H1 (cell line): ENCODE data around the gene MAPKAP1. TPM values are rescaled to one million over a fixed set of nuclear protein-coding genes. Genes with fewer than 3 reads are reported as not detected.

ENCODE experiments used
- CTCF ChIA-PET: fragments of 300-600 bp; sonication (Branson Sonifier 250); formaldehyde crosslinking; loops from one replicate; lab custom pipeline; 2021; ENCODE audit not compliant: partially characterized antibody; lab: Charles Lee
- POLR2A ChIA-PET: fragments of 300-600 bp; sonication (Branson Sonifier 250); formaldehyde crosslinking; loops from one replicate; lab custom pipeline; 2021; ENCODE audit warnings: inconsistent platforms; ENCODE audit not compliant: partially characterized antibody; lab: Charles Lee
- DNase-seq, 2 experiments: peaks; one replicate each; pipeline versions ENCODE4 v3.0.0 to v3.0.0-alpha.2; 2010 to 2022; ENCODE audit warnings: low spot score in 2 of 2, low read depth in 1 of 2, mixed read lengths in 1 of 2
- FAIRE-seq: peaks from 2 replicates; lab custom pipeline; 2011; peaks lifted over from hg19 to GRCh38; lab: Jason Lieb, UNC
- H2AFZ ChIP-seq: 2 replicates; pipeline ENCODE4 v1.8.1; 2012; ENCODE audit warnings: low read length, inconsistent platforms
- H2AK5ac ChIP-seq: 2 replicates; pipeline ENCODE4 v1.6.1; 2013; ENCODE audit warnings: low read depth, low read length
- H2BK120ac ChIP-seq: replicated peaks from 2 replicates; pipeline ENCODE3; 2013; ENCODE audit warnings: low read depth, low read length, inconsistent platforms
- H2BK12ac ChIP-seq: 2 replicates; pipeline ENCODE4 v1.6.1; 2013; ENCODE audit warnings: low read depth, low read length
- H2BK15ac ChIP-seq: 2 replicates; pipeline ENCODE4 v1.6.1; 2013; ENCODE audit warnings: low read length
- H2BK20ac ChIP-seq: 2 replicates; pipeline ENCODE4 v1.6.1; 2013; ENCODE audit warnings: low read length
- H2BK5ac ChIP-seq: 2 replicates; pipeline ENCODE4 v1.6.1; 2013; ENCODE audit warnings: low read depth, low read length
- H3K14ac ChIP-seq: 2 replicates; pipeline ENCODE4 v1.6.1; 2013; ENCODE audit warnings: inconsistent platforms; ENCODE audit not compliant: insufficient read length
- H3K18ac ChIP-seq: 2 replicates; pipeline ENCODE4 v1.6.1; 2013; ENCODE audit warnings: low read length; ENCODE audit errors: extremely low read depth
- H3K23ac ChIP-seq: 2 replicates; pipeline ENCODE4 v1.6.1; 2013; ENCODE audit warnings: inconsistent platforms; ENCODE audit not compliant: insufficient read length
- H3K23me2 ChIP-seq: 2 replicates; pipeline ENCODE4 v1.6.1; 2013; ENCODE audit warnings: low read depth, low read length
- H3K27ac ChIP-seq: 2 replicates; pipeline ENCODE4 v1.6.1; 2011; ENCODE audit warnings: low read depth, low read length, inconsistent platforms
- H3K27me3 ChIP-seq, 4 experiments: replicated peaks in 1 of 4; 1 replicate in 1 of 4; 2 replicates in 3 of 4; pipeline versions ENCODE4 v1.6.1 to v1.8.1; 2011 to 2013; ENCODE audit warnings: low read length in 3 of 4, mild to moderate bottlenecking in 3 of 4, inconsistent platforms in 2 of 4, mixed read lengths in 2 of 4, moderate library complexity in 1 of 4; ENCODE audit not compliant: control insufficient read depth in 3 of 4, insufficient read depth in 3 of 4; ENCODE audit errors: extremely low read depth in 1 of 4
- H3K36me3 ChIP-seq, 4 experiments: 2 replicates each; pipeline versions ENCODE4 v1.6.1 to v1.8.1; 2011 to 2013; ENCODE audit warnings: mild to moderate bottlenecking in 4 of 4, low read length in 3 of 4, moderate library complexity in 2 of 4, control low read depth in 1 of 4, inconsistent platforms in 1 of 4; ENCODE audit not compliant: insufficient read depth in 4 of 4, control insufficient read depth in 2 of 4
- H3K4ac ChIP-seq: replicated peaks from 2 replicates; pipeline ENCODE3; 2013; ENCODE audit warnings: low read length, low read depth, mixed read lengths, inconsistent platforms; ENCODE audit not compliant: insufficient read length
- H3K4me1 ChIP-seq, 4 experiments: replicated peaks in 1 of 4; 1 replicate in 1 of 4; 2 replicates in 3 of 4; pipeline versions ENCODE4 v1.6.1 to v1.8.1; 2011 to 2013; ENCODE audit warnings: low read length in 3 of 4, inconsistent platforms in 2 of 4, mixed read lengths in 1 of 4; ENCODE audit not compliant: insufficient read depth in 4 of 4, control insufficient read depth in 3 of 4
- H3K4me2 ChIP-seq, 2 experiments: 2 replicates each; pipeline versions ENCODE4 v1.6.1 to v1.8.1; 2011 to 2013; ENCODE audit warnings: low read depth in 2 of 2, low read length in 2 of 2, control low read depth in 1 of 2, inconsistent platforms in 1 of 2, mild to moderate bottlenecking in 1 of 2; ENCODE audit not compliant: insufficient read depth in 1 of 2
- H3K4me3 ChIP-seq, 4 experiments: fragments of 200-600, 300-600 bp in 1 of 4; sonication (generic), shearing (Covaris generic), sonication (Bioruptor Twin) in 1 of 4; 2 replicates each; pipeline versions ENCODE4 v1.5.1 to v1.8.1; 2011 to 2016; ENCODE audit warnings: low read length in 4 of 4, low read depth in 3 of 4, control low read depth in 2 of 4, inconsistent platforms in 2 of 4, mild to moderate bottlenecking in 2 of 4, mixed read lengths in 1 of 4, moderate library complexity in 1 of 4; ENCODE audit not compliant: insufficient read depth in 2 of 4; ENCODE audit errors: extremely low read depth in 1 of 4
- H3K56ac ChIP-seq: replicated peaks from 2 replicates; pipeline ENCODE3; 2013; ENCODE audit warnings: low read depth, mild to moderate bottlenecking, mixed read lengths, low read length, inconsistent platforms; ENCODE audit not compliant: insufficient read length
- H3K79me1 ChIP-seq: 2 replicates; pipeline ENCODE4 v1.6.1; 2013; ENCODE audit warnings: low read depth, low read length, control low read depth
- H3K79me2 ChIP-seq, 2 experiments: 2 replicates each; pipeline versions ENCODE4 v1.6.1 to v1.8.1; 2012 to 2013; ENCODE audit warnings: low read length in 2 of 2, mild to moderate bottlenecking in 2 of 2, inconsistent platforms in 1 of 2; ENCODE audit not compliant: insufficient read depth in 2 of 2, control insufficient read depth in 1 of 2
- H3K9ac ChIP-seq, 4 experiments: replicated peaks in 1 of 4; 1 replicate in 1 of 4; 2 replicates in 3 of 4; pipeline versions ENCODE4 v1.6.1 to v1.8.1; 2011 to 2013; ENCODE audit warnings: low read depth in 3 of 4, low read length in 3 of 4, control low read depth in 2 of 4, mild to moderate bottlenecking in 2 of 4, moderate library complexity in 2 of 4, inconsistent platforms in 1 of 4; ENCODE audit errors: extremely low read depth in 1 of 4
- H3K9me3 ChIP-seq, 2 experiments: 2 replicates each; pipeline versions ENCODE4 v1.6.1 to v1.8.1; 2012 to 2013; ENCODE audit warnings: mild to moderate bottlenecking in 2 of 2, moderate library complexity in 2 of 2, control low read depth in 1 of 2, inconsistent platforms in 1 of 2, low read depth in 1 of 2, low read length in 1 of 2, mixed read lengths in 1 of 2; ENCODE audit not compliant: insufficient read depth in 2 of 2
- H4K20me1 ChIP-seq, 2 experiments: replicated peaks in 1 of 2; 2 replicates each; pipeline versions ENCODE3 to v1.8.1; 2011 to 2013; ENCODE audit warnings: inconsistent platforms in 2 of 2, low read length in 2 of 2, mild to moderate bottlenecking in 1 of 2; ENCODE audit not compliant: insufficient read depth in 2 of 2, control insufficient read depth in 1 of 2
- H4K5ac ChIP-seq: 2 replicates; pipeline ENCODE4 v1.6.1; 2013; ENCODE audit warnings: low read length, low read depth, mixed read lengths, inconsistent platforms; ENCODE audit not compliant: insufficient read length
- H4K8ac ChIP-seq: 2 replicates; pipeline ENCODE4 v1.8.0; 2013; ENCODE audit warnings: mild to moderate bottlenecking, moderate library complexity, low read length, inconsistent platforms; ENCODE audit not compliant: insufficient read depth; ENCODE audit errors: extremely low read depth
- H4K91ac ChIP-seq: replicated peaks from 2 replicates; pipeline ENCODE3; 2013; ENCODE audit warnings: low read length, mixed read lengths, inconsistent platforms; ENCODE audit not compliant: insufficient read length
- BCL11A ChIP-seq, 2 experiments: IDR thresholded peaks; one replicate each; pipeline ENCODE4 v1.6.1; 2011; ENCODE audit warnings: low read depth in 2 of 2, low read length in 2 of 2, mild to moderate bottlenecking in 2 of 2
- CBX8 ChIP-seq: fragments of 300-800, 300-1000 bp; sonication (generic); IDR thresholded peaks from 2 replicates; pipeline ENCODE4 v1.7.1; 2016; ENCODE audit warnings: low read depth, low read length, borderline replicate concordance
- CTBP2 ChIP-seq: IDR thresholded peaks from 2 replicates; pipeline ENCODE4 v1.7.0; 2011; ENCODE audit warnings: borderline replicate concordance, mild to moderate bottlenecking, moderate library complexity, mixed read lengths, low read length; ENCODE audit not compliant: insufficient read depth, insufficient read length
- FOSL1 ChIP-seq: IDR thresholded peaks from 2 replicates; pipeline ENCODE4 v1.6.1; 2011; ENCODE audit warnings: mild to moderate bottlenecking, low read depth, low read length, moderate library complexity; ENCODE audit not compliant: insufficient read depth
- GABPA ChIP-seq: IDR thresholded peaks from 2 replicates; pipeline ENCODE4 v1.6.1; 2011; ENCODE audit warnings: mild to moderate bottlenecking, low read length, moderate library complexity, borderline replicate concordance; ENCODE audit not compliant: insufficient read depth
- JUN ChIP-seq: IDR thresholded peaks from 2 replicates; pipeline ENCODE4 v1.6.1; 2011; ENCODE audit warnings: low read depth, mild to moderate bottlenecking, improper control_type of control experiment, low read length
- NANOG ChIP-seq: IDR thresholded peaks from 2 replicates; pipeline ENCODE4 v1.6.1; 2011; ENCODE audit warnings: low read length, low read depth, mild to moderate bottlenecking, inconsistent platforms; ENCODE audit not compliant: insufficient read depth, poor library complexity, severe bottlenecking
- PHF8 ChIP-seq: fragments of 200-600 bp; sonication (generic); conservative IDR thresholded peaks from 2 replicates; pipeline ENCODE4 v1.7.1; 2012; ENCODE audit warnings: low read depth, mild to moderate bottlenecking, inconsistent platforms, low read length, moderate library complexity
- POLR2A ChIP-seq, 2 experiments: IDR thresholded peaks; 1 replicate in 1 of 2; 2 replicates in 1 of 2; pipeline ENCODE4 v1.6.1; 2011; ENCODE audit warnings: low read depth in 2 of 2, low read length in 2 of 2, mild to moderate bottlenecking in 2 of 2; ENCODE audit errors: control extremely low read depth in 1 of 2
- SAP30 ChIP-seq: fragments of 300-600 bp; sonication (generic); IDR thresholded peaks from 2 replicates; pipeline ENCODE4 v1.7.1; 2012; ENCODE audit warnings: low read length, moderate library complexity, mild to moderate bottlenecking, inconsistent platforms; ENCODE audit not compliant: insufficient read depth, insufficient replicate concordance
- SP4 ChIP-seq: IDR thresholded peaks from 2 replicates; pipeline ENCODE4 v1.6.1; 2012; ENCODE audit warnings: low read length, inconsistent platforms
- TAF1 ChIP-seq: IDR thresholded peaks from 2 replicates; pipeline ENCODE4 v1.6.1; 2011; ENCODE audit warnings: mild to moderate bottlenecking, low read depth, low read length
- USF2 ChIP-seq: IDR thresholded peaks from 2 replicates; pipeline ENCODE4 v1.6.1; 2011; ENCODE audit warnings: low read length, improper control_type of control experiment
- WGBS, 2 experiments: shearing (Covaris generic) in 1 of 2; methylation state at CpG; one replicate each; pipeline versions ENCODE4 v1.1.6 to v1.1.7; 2013 to 2015; ENCODE audit warnings: low lambda C conversion rate in 2 of 2, mixed read lengths in 2 of 2, inconsistent platforms in 1 of 2, low coverage in 1 of 2, missing lambda C conversion rate in 1 of 2; ENCODE audit not compliant: insufficient replicate concordance in 2 of 2, insufficient coverage in 1 of 2, insufficient read length in 1 of 2; ENCODE audit errors: extremely low coverage in 1 of 2, missing lambda C conversion rate in 1 of 2; 5-methylcytosine and 5-hydroxymethylcytosine counted together
- polyA plus RNA-seq, 7 experiments: library from polyadenylated mRNA; depleted of rRNA in 3 of 7; stranded (reverse) in 5 of 7; unstranded in 2 of 7; fragments of >200 nt in 5 of 7; fragments of 200-250 nt in 2 of 7; gene quantifications; 1 replicate in 5 of 7; 2 replicates in 1 of 7; 4 replicates in 1 of 7; pipeline versions ENCODE4 v1.2.1 to v1.2.3, GENCODE V29; 2011 to 2013; ENCODE audit warnings: missing spikeins in 2 of 7, mixed read lengths in 2 of 7
- total RNA-seq: library from RNA; stranded (reverse); fragmentation: NEBNext Ultra II Directional; extraction: Animal tissue kit (Norgen Biotek cat#: 25700); gene quantifications from 2 replicates; pipeline ENCODE4 v1.2.1, GENCODE V29; 2021

Gene MAPKAP1
- total and polyA plus RNA-seq, 2 of the 8 experiments (the other 6 are each of a cell fraction or from before 2014, with no cell fraction given) = 79.2 to 140 TPM

GRCh38 chr9:125522328-125522725 lies 184.7 kb downstream of the MAPKAP1 start:
- CTCF ChIA-PET = interaction anchor here (1.4 to 1.9 kb wide), 2 partner anchors 9 to 969 kb away, joined by 4 to 5 read pairs; no protein-coding TSS in a partner anchor
- H3K36me3 ChIP-seq = no peaks in the 10 kb centered on the region; a peak in 1 of 8 replicates
- H3K9me3 ChIP-seq = no peaks in the 10 kb centered on the region
- no peak overlapping the region for H3K14ac ChIP-seq
- no peaks in the 10 kb centered on the region for H3K23me2 ChIP-seq
- no peaks in the 10 kb centered on the region; the same call in 1 of the 2 replicates for H3K79me1 ChIP-seq
- no peak overlapping the region for H4K91ac ChIP-seq
- H3K56ac ChIP-seq = no peak overlapping the region
- no peak overlapping the region for H4K8ac ChIP-seq
- no peak overlapping the region for H2AFZ ChIP-seq
- no peak overlapping the region for H3K4me2 ChIP-seq
- DNase-seq = no peak
- 93% methylated on average over 5 of the region's 5 CpGs; no CpG with 5 or more reads in 1 of the 2 experiments for WGBS, 2 experiments
- no peak overlapping the region for H3K9ac ChIP-seq
- H2BK12ac ChIP-seq = no peak overlapping the region
- H3K79me2 ChIP-seq = no peaks in the 10 kb centered on the region
- no peak overlapping the region for H3K4me3 ChIP-seq
- no peak overlapping the region for H2BK5ac ChIP-seq
- no peak overlapping the region for H2BK120ac ChIP-seq
- no peak overlapping the region for H4K5ac ChIP-seq
- POLR2A ChIA-PET = no interaction called here
- no peak overlapping the region for H2BK20ac ChIP-seq
- H3K18ac ChIP-seq = no peak overlapping the region
- H3K23ac ChIP-seq = no peak overlapping the region
- H3K4ac ChIP-seq = no peak overlapping the region
- H2BK15ac ChIP-seq = no peak overlapping the region
- no peak for FAIRE-seq
- H3K4me1 ChIP-seq = peaks cover 3 to 13% (median 8%) of the 10 kb centered on the region in 4 experiments
- H4K20me1 ChIP-seq = no peaks in the 10 kb centered on the region
- H3K27me3 ChIP-seq = no peaks in the 10 kb centered on the region
- no peak overlapping the region; the same call in 1 of the 2 replicates for H2AK5ac ChIP-seq
- H3K27ac ChIP-seq = no peak overlapping the region
- no peak for TF ChIP-seq POLR2A (IDR thresholded peaks at IDR 0.05; ENCODE audit: control extremely low read depth in 1 of 2, low read depth in 2 of 2, low read length in 2 of 2)
- TF ChIP-seq PHF8 = no peak
- TF ChIP-seq GABPA = no peak
- no peak for TF ChIP-seq SAP30
- no peak for TF ChIP-seq SP4
- TF ChIP-seq CBX8 = no peak
- TF ChIP-seq BCL11A (IDR thresholded peaks at IDR 0.05; ENCODE audit: low read depth in 2 of 2, low read length in 2 of 2) = no peak
- TF ChIP-seq FOSL1 = no peak
- TF ChIP-seq NANOG = no peak
- no peak for TF ChIP-seq USF2
- no peak for TF ChIP-seq JUN
- TF ChIP-seq CTBP2 = no peak
- TF ChIP-seq TAF1 = no peak
